CD4-positive, alpha-beta T cell treated with Interleukin-12 subunit alpha and Interleukin-12 subunit beta, for 1 hour (primary cell): ENCODE data around the gene MFSD1.

Experiments used
- DNase-seq: peaks from one replicate; pipeline ENCODE4 v3.0.0-alpha.2; 2020

Gene MFSD1, protein sequence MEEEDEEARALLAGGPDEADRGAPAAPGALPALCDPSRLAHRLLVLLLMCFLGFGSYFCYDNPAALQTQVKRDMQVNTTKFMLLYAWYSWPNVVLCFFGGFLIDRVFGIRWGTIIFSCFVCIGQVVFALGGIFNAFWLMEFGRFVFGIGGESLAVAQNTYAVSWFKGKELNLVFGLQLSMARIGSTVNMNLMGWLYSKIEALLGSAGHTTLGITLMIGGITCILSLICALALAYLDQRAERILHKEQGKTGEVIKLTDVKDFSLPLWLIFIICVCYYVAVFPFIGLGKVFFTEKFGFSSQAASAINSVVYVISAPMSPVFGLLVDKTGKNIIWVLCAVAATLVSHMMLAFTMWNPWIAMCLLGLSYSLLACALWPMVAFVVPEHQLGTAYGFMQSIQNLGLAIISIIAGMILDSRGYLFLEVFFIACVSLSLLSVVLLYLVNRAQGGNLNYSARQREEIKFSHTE

DNA sequence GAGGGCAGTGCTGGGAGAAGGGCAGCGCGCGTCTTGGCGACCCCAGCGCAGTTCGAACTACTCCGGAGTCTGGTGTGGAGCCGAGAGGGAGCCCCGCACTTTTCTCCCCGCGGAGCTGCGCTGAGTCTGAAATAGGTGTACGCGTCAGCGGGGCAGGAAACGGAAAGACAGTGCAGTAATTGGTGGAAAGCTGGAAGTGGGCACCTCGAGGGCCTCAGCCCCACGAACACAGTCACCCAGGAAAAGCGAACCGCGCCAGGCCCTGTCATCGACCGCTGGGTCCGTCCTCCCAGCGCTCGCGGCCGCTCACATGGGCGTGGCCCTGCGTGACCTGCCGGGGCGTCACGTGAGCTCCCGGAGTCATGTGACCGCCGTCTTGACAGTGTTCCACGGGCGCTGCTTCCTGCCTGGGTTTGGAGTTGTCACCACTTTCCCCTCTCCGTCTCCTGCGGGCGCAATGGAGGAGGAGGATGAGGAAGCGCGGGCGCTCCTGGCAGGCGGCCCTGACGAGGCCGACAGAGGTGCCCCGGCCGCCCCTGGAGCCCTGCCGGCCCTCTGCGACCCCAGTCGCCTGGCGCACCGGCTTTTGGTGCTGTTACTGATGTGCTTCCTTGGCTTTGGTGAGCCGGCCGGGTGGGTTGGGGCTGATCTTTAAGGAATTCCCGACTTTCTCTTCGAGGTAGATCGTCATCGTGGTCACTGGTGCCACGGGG lies at the start of gene MFSD1:
Gene MFSD1 (plus strand): TSS at position 359 of the 713 bp plus-strand sequence. CDS start 99 bp downstream, at position 458.
- peak; percentile 88 for DNase-seq

DNA sequence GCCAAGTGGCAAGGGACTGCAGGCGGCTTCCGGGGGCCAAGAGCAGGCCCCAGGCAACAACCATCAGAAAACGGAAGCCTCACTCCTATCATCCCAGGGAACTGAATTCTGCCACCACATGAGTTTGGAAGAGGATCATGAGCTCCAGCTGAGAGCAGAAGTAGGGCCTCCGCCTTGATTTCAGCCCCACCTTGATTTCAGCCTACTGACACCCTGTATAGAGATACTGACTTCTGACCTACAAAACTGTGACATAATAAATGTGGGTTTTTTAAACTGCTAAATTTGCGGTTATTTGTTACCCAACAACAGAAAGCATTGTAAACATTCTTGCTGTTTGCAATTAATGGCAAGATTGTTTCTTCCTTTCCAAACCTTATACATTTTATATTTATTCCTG lies 48.0 kb upstream of the MFSD1 start:
- DNase-seq, result no peak

DNA sequence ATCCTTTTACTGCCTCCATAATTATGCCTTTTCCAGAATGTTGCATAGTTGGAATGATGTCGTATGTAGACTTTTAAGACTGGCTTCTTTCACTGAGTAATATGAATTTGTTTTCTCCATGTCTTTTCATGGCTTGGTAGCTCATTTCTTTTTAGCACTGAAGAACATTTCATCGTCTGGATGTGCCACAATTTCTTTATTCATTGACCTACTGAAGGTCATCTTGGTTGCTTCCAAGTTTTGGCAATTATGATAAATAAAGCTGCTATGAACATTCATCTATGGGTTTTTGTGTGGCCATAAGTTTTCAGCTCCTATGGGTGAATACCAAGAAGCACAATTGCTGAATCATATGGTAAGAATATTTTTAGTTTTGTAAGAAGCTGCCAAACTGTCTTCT lies 46.4 kb upstream of the MFSD1 start:
- DNase-seq, result no peak

DNA sequence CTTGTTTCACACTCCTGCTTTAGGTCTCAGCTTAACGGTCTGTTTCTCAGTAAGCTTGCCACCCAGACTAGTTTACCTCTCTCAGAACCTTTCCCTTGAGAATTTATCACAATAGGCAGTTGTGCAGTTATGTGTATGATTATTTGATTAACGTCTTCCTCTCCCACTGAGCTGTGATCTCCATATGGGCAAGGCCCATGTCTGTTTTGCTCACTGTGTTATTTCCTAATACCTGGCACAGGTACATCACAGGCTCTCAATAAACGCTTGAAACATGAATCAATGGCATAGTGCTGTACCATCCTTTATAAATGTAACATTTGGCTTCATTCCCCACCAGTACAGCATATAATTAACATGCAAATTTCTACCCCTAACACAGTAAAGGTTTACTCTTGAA lies 40.5 kb upstream of the MFSD1 start:
- no peak for DNase-seq

- no peak for DNase-seq
Observed at GRCh38 chr3:158762701-158763100, 39.2 kb upstream of the MFSD1 start.

DNA sequence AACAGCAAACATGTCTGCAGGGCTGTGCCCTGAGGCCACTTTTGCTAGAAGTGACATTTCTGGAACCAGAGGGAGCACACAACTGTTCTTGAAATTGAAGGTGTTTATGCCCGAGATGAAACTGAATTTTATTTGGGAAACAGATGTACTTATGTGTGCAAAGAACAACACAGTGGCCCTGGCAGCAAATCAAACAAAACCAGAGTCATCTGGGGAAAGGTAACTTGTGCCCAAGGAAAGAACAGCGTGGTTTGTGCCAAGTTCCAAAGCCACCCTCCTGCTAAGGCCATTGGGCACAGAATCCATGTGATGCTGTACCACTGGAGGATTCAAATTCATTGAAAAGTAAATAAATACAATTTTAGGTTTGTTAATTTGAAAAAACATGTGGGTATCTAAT lies 38.4 kb upstream of the MFSD1 start:
- DNase-seq, result no peak

- DNase-seq, result no peak
Observed at GRCh38 chr3:158765518-158766205, 36.2 kb upstream of the MFSD1 start.

DNA sequence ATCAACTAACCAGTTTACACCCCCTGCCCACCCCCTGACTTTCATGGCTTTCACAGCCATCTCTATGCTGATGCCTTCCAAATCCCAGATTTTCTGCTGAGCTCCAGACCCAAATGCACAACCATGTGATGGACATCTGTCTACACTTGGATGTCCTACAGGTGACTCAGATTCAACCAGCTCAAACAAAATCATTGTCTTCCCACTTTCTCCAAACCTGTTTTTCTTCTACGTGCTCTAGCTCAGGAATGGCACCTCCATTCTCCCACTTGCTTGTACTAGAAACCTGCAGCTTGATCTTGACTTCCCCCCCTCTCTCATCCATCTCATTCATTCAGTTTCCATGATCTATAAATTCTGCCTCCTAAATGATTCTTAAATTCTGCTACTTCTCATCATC lies 35.5 kb upstream of the MFSD1 start:
- DNase-seq, result no peak

- DNase-seq, result no peak
Observed at GRCh38 chr3:158768361-158768787, 33.5 kb upstream of the MFSD1 start.

DNA sequence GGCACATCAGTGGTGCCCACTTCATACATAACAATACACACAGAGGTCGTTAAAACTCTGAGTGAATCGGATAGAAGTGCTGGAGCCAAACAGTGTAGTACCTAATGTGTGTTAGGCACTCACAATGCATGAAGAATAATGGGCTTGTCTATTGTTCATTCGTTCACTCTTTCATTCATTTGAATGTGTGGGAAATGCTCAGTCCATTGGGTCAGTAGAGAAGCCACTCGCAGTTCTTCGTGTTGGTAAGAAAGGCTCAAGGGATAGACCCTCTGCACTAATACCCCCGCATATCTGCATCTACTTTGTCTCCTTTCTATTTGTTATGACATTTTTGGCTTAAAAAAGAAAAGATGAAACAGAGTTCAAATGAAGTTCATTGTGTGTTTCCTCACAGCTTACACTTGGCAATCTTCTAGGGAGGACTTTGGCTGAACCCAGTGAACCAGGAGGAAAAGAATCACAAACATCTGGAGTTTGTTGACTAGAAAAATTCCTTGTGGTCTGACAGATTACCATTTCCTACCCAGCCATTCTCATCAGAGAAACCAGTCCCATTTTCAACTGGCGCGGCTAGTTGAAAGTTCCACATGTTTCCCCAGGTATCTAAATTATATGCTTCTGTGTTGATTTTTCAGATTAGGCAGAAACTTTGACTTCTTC lies 32.8 kb upstream of the MFSD1 start:
- DNase-seq, result no peak

- no peak for DNase-seq
Observed at GRCh38 chr3:158769549-158769948, 32.3 kb upstream of the MFSD1 start.

- DNase-seq, result no peak
Observed at GRCh38 chr3:158769952-158770740, 31.7 kb upstream of the MFSD1 start.

- no peak for DNase-seq
Observed at GRCh38 chr3:158770741-158771350, 31.0 kb upstream of the MFSD1 start.

- no peak for DNase-seq
Observed at GRCh38 chr3:158771577-158771976, 30.3 kb upstream of the MFSD1 start.

GRCh38 chr3:158771982-158772381 lies 29.9 kb upstream of the MFSD1 start:
- no peak for DNase-seq

GRCh38 chr3:158773166-158773565 lies 28.7 kb upstream of the MFSD1 start:
- DNase-seq, result no peak

GRCh38 chr3:158773845-158774830 lies 27.7 kb upstream of the MFSD1 start:
- no peak for DNase-seq

- no peak for DNase-seq
Observed at GRCh38 chr3:158774965-158775364, 26.9 kb upstream of the MFSD1 start.

DNA sequence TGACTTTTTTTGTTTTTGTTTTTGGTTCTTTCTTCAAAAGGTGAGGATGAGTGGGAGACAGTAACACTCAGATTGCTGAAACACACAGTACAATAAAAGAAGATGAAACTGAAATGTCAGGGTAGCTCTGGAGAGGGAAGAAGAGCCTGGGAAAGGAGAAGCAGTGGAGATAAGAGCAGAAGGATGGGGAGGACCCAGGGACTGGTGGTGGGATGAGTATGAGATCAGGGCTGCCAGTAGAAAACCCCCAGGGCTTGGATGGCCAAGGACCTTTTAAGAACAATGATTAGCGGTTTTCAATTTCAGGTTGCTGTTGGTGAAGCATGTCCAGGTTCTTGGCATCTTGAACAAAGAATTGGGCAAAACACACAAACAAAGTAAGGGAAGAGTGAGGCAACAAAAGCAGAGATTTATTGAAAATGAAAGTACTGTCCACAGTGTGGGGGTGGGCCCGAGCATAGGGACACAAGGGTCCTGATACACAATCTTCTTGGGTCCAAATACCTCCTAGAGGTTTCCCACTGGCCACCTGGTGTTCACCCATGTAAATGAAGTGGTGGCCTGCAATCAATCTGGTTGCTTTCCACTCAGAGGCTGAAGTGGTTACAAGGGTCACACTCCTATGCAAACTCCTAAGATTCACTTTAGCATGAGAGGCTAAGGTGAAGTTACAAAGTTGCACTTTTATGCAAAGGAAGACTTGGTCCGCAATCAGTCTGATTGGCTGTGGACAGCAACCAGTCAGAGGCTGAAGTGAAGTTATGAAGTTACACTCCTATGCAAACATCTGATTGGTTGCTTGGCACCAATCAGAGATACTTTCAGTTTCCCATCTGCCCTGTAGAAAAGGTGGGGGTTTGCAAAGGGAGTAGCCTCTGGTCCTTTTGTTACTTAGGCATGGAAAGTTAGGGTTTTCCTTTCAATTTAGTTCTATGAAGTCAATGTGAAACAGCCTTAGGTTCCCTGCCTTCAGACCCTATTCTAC lies 26.1 kb upstream of the MFSD1 start:
- DNase-seq, result no peak
